Measurements from ENCODE around the gene RALGPS1.
A peak's percentile ranks its signal among the peaks of the same experiment; 100 is the strongest.

RALGPS1 gene

DNA sequence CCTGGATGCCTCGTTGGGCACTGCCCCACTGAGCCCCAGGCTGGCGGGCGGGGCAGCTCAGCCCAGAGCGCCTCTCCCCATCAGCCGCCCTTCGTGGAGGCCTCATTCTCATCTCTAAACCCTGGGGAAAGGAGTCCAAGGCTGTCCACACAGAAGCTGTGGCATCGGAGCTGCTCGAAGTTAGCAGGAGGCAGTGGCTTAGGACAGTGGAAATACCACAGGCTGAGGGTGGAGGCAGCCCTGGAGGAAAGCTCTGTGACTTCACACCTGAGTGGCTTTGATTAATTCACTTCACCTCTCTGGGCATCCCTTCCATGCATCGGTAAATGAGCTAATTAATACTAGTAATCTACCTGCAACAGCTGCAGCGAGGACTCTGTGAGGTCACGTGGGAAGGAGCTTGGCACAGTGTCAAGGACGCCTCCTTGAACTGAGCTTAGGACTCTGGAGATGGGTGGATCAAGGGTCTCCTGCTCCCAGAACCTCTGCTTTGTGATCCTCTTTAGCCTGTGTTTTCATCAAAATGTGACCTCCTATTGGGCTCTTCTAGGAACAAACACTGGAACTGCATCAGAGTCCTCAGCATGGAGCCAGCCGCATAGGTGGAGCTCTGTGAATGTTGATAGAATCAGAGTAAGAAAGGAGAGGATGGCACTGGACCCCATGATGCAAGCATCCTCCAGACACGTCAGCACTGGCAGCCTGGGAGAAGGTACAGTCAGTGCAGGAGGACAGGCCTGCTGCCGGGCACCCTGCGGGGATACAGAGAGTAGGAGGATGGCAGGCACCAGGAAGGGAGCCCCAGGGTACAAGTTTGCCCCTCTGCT is 208.7 kb downstream of the RALGPS1 start:
- DNase-seq, result no peak

DNA sequence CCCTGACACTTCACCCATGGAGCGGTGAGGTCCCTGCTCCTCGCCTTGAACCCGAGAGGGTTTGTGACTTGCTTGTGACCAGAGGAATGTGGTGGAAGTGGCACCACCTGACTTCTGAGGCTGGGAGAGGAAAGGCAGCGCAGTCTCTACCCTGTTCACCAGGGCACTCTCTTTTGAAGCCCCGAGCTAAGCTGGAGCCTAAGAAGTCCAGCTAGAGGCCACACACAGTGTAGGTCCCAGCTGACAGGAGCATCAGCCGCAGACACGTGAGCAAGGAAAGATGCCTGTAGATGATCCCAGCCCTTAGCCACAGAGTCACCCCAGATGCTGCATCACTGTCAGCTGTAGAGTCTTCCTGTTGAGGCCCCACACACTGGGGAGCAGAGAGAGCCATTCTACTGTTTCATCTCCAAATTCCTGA is 209.5 kb downstream of the RALGPS1 start:
- no peak for DNase-seq

DNA sequence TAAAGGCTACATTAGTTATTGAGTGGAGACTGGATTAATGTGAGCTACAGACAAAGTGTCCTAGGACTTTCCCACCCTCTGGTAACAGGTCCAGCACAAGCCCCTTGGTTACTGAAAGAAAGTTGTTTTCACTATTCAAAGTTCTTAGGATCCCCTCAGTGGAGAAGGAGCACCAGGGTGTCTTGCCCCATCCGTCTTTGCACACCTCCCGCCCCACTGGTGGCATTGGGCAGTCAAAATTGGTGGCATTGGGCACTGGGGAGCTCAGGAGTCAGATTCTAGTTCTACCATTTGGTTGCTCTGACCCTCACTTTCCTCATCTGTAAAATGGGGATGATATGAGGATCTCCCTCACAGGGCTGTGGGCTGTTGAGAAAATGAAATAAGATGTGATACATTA is 210.2 kb downstream of the RALGPS1 start:
- DNase-seq, result no peak

DNA sequence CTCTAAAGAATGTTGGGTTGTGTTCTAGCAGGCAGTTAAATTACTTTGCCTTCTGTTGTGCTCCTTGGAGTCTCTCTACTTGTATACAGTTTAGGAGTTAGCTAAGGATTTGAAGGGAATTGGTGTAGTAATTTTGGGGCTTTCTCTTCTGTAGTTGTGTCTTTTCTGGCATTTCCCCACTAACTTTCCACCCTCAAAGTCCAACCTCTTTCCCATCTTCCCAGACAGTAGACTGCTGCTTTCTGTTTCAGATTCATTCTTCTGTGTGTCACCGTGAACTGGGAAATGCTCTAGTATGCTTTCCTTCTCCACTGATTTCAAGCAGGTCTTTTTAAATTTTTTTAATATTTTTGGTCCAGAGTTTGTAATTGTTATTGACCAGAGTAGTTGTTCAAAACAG is 212.4 kb downstream of the RALGPS1 start:
- DNase-seq, result no peak

DNA sequence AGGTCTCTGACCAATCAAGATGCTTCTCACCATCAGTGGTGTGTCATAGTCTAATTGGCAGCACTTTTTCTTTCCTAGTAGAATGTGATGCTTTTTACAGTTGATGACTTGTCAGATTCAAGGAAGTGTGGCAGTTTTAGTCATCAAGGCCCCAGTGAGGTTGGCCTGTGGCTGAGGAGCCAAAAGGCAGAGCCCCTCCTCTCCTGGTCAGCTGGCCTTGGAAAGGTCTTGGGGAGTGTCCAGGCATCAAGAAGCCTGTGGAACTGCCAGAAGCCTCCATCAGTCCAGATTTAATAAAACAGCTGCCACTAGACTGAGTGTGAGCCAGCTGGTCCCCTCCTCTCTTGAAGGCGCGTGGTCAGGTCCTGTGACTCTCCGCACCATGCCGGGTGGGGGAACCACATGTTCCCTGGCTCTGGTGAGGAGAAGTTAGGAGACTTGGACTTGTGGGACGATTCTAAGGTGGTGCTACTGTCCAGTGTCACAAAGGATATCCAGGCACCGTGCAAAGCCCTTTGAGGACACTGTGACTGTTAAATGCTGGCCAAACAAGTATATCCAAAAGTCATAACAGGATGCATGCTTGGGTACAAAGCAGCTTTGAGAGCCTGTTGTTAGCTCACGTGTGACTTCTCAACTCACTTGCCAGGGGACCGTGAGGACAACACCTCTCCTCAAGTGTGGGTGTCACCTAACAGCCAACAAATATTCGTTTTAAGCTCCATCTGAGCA is 213.9 kb downstream of the RALGPS1 start:
- no peak for DNase-seq

DNA sequence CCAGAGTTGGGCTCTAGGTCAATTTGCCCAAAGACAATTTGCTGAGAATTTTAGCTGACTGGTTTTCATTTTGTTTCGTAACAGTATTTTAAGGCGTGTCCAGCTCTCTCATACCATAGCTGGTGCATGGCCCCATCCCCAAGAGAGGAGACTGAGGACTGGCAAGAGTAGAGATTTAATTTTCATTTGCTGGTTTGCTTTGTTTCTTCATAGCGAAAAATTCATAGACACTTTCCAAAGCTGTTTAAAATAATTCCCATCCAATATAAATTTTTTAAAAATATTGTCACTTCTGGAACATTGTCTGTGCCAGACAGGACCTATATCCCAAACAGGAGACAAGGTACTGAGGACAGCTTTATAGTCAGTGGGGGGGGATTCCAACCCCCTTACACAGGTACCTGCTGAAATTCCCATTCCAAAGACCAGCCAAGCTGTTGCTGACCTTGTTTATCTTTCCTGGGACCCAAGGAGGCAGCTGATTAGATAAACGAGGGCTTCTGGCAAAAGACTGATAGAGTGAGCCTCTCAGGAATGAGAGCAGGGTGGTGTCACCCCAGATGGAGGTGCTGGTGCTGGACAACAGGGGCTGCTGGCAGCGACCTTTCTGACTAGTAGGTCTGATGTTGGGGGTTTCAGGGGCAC is 214.6 kb downstream of the RALGPS1 start:
- no peak for DNase-seq

DNA sequence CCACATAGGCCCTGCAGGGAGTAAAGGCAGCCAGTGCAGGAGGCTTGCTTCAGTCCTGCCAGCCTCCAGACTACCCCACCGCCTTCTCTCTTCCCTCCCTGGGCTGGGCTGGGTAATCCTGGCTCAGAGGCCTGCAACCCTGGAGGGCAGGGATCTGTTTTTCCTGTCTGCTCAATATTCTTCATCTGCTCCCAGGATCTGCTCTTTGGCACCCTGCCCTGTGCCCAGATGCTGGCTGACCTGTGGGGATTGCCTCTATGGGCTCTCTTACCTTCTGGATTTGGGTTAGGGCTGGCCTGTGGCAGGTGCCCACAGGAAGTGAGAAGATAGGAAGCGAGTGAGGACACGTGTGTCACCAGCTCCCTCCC is 215.1 kb downstream of the RALGPS1 start:
- no peak for DNase-seq

DNA sequence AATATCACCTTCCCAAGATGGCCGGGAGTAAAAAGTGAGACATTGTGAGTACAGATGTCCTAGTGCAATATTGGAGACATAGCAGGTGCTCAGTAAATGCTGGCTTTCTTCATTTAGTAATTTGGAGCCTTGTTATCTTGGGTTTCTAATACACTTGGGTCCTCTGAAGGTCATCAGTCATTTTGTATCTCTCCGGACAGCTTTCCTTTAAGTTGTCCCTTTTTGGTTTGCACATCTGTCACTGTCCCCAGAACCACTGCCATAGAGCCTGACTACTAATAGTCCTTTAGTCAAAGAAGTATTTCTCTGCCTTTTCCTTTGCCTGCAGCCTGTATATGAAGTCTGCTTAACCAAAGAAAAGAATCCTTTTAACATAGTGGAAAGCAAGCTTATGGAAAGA is 215.7 kb downstream of the RALGPS1 start:
- DNase-seq, result no peak

DNA sequence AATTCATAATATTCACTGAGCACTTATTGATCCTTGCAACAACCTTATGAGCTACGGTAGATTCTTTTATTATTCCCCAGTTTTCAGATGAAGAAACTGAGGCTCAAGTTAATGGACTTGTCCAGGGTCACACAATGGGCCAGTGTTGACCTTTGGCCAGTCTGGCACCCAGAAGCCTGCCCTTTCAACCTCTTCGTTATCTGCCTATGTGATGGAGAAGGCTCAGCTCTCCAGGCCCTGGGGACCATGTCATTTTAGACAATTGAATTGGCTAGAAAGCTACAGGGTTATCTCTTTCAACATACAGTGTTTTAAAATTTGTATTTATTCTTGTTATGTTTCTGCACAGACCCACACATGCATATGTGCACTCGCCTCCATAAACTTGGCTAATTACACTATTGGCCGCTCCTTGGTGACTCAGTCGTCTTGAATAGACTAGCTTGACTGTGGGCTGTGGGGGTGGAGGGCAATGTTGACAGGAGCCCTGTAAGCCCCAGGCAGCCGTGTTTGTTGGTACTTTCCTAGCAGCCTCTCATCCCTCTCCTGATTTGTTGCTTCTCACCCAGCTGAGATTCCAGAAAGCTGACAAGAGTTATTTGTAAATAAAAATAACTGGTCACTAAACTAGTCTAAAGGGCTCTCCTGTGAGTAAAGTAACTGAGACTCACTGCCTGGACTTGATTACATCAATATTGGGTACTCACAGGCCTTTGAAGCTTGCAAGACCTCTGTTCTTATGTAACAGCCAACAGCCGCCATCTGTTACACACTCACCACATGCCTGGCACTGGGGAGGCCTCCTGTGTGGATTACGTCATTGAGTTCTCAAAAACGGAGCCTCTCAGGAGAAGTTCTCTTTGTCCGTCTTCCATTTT is 216.3 kb downstream of the RALGPS1 start:
- DNase-seq, result peak; percentile 94

DNA sequence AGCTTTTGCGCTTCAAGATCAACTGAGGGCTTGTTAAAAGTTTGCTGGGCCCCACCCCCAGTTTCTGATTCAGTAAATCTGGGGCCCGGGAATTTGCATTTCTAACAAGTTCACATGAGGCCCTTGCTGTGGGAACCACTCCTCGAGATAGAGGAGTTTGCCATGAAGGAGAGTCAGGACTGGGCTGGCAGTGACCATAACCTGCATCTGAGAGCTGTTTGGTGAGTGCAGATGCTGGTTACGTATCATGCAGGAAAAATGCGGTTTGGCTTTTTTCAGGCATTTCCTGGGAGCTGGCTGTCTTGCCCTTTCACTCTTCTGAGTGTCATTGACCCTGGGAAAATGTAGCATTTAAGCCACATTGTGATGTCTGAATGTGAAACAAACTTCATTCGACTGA is 217.3 kb downstream of the RALGPS1 start:
- peak; percentile 65 for DNase-seq

DNA sequence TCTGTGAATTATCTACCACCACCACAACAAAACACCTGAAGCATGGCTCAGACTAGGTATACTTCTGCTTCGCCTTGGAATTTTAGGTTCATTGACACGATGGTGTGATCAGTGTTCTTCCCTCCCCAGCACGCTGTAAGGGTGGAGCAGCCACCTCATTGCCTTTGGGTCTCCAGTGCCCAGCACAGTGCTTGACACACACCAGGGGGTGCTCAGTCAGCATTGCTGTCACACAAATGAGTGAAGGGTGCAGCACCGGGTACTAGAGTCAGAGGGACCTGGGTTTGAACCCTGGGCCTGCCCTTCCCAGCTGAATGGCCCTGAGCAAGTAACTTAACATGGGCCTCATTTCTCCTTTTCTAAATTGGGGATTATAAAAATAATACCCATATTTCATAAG is 217.8 kb downstream of the RALGPS1 start:
- no peak for DNase-seq

DNA sequence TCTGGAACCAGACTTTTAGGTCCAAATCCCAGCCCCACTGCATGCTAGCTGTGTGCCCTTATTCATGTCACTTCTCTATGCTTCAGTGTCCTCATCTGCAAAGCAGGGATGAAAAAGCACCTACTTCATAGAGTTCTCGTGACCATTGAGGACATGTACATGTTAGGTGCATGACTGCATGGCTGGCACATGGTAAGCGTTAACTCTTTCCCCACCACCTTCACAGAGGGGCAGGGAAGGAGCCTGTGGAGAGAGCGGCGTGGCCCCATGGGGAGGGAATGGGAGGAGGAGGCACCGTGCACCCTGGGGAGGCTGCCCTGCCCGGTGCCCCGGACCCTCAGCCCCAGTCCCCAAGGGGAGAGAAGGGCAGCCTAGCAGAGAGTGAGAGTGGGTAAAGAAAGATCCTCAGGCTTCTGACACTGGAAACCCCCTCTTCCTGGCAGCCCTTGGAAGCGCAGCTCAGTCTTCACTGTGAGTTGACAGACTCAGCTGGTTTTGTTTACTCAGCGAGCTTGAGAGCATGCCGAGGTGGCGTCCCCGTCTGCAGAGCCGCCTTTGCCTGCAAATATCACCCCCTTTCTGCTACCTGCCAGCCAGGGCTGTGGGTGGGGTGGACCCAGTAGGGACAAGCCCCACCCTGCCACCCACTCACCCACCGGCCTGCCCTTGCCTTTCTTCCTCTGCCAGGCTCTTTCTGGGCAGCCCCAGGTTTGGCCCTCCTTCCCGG is 218.5 kb downstream of the RALGPS1 start:
- DNase-seq, result peak; percentile 59

DNA sequence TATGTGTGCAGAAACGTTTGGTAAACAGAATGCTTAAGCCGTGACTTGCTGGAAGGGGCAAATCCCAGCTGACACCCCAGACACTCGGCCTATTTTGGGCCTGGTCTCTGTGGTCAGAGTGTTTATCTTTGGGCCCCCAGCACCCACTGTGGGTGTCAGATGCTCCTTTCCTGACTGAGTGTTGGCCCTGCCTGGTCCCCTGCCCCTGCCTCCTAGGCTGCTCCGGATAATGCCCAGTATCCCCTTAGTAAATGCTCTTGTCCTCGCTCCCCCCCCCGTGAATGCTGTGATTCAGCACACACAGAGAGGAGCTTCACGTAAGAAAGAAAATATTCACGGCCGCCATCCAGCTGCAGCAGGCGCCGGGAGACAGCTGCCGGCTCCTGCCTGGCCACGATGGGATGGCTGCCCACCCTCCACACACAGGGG is 219.2 kb downstream of the RALGPS1 start:
- peak; percentile 80 for DNase-seq

DNA sequence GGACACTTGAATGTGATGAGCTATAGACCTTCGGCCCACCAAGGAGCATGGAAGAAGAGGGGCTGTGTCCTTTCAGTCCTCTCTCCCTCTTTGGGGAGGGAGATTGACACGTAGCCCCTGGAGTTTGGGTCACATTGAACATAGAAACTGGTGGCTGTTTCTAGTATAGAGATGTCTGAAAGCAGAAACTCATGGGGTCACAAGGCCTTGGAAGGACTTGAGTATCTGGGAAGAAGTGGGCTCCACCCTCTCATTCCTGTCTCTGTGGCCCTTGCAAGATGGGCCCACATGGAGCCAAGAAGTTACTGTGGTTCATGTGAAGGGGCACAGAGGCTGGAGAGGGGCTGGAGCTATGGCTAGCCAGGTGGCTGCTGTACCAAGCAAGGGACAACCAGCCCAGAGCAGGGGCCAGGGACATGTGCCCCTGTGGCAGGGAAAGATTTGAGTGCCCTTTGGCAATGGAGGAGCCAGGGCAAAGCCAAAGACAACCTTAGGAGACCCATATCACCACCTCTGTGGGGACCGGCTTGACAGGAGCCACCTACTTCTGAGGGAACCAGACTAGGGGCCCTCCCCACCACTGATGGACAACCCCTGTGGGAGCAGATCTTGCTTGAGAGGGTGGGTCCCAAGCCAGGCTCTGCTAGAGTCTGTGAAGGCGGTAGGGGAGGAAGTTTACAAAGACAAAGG is 220.6 kb downstream of the RALGPS1 start:
- DNase-seq, result no peak

DNA sequence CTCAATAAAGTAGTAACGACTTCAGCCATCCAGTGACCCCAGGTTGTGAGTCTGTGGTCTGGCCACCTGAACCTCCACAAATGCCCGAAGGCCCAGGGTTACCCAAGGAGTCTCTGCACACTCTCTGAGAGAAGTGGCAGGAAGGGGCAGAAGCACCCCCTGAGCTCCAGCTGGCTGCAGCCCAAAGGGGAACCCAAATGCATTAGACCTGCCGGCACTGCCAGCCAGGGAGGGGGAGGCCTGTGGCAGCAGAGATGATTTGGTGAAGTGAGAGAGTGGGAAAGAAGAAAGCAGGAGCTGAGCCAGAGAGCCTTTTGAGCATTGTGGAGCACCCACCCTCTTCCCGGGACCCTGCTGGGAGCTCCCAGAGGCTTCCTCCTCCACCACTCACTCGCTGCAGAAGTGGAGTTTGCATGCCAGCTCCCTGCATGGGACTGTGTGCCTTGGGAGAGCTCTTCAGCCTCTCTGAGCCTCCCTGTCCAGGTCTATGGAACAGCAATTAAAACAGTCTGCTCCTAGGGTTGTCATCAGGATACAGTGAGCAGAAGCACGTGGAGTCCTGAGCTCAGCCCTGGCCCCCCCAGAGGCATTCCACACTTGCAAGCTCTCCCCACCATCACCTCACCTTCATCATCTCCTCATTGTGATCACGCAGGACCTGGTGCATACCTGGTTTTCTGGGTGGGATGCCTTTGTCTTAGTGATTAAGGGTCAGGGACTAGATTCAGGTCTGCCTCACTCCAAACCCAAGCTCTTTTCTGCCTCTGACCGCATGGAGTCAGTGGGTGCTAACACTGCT is 221.7 kb downstream of the RALGPS1 start:
- DNase-seq, result no peak

DNA sequence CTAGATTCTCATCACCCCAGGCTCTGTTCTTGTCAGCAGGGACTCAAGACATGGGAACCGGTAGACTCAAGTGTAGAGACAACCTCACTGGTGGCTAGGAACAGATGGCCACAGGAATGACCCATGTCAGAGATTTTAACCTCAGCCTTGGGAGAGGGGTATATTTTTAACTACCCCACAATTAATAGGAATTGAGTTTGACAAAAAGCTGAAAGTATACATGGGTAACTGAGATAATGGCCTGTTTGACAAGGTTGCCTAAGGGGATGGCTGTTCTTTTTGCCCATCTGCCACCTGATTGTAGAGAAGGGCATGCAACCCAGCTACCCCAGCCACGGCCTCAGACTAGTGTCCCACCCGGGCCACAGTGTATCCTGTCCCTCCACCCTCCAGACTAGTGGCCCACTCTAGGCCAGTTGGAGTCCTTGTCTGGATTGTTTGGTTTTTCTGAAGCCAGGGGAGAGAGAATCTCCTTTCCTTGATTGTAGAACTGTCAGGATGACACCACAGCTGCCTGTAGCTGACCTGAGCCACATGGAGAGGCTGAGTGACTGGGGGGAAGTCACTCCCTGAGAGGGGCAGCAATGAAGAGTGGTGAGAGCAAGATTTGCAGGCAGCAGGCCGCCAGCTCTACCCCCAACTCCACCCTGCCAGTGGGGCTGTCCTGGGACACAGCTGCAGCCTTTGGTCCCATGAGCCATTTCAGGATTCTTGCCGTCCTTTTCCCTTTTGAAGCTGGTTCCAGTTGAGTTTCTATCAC is 222.5 kb downstream of the RALGPS1 start:
- no peak for DNase-seq

DNA sequence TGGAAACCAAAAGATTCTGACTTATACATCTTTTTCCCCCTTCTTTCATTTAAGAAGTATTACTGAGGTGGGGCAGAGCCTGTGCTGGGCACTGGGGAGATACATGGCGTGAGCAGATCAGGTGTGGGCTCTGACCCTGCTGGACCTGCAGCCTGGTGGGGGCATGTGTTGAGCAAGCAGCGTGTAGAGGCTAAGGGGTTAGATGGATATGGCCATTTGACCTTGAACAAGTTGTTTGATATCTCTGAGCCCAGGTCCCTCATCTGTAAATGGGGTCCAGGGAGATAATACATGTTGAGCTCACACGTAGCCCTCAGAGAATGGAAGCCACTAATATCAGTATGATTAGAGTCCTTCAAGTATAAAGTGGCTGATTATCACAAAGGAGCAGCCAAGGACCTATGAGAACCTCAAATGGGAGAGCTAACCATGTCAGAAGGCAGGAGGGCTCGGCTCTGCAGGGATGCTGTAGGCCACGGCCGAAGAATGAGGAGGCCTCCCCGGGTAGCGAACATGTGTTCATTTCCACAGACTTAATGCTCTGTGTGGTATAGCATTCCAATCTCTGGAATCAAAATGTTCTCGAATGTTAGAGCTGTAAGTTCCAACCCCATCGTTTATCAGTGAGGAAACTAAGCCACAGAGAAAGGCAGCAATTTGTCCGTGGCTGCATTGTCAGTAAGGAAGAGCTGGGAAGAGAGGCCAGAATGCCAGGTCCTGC is 223.2 kb downstream of the RALGPS1 start:
- DNase-seq, result peak; percentile 41

DNA sequence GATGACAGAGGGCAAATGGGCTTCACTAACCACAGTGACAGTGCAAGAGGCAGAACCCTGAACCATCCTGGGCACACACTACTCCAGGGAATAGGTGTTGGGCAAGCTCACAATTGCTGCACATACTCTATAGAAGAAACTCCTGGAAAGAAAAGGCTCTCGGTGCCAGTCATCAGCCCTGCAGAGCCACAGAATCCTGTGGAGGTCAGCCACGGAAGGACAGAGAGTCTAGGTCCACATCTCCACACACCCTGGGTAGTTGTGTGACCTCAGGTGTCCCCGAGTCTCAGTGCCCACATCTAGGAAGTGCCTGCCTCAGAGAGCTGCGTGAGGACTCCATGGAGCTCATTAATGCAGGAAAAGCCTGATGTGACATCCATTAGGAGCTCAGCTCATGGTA is 223.9 kb downstream of the RALGPS1 start:
- no peak for DNase-seq

DNA sequence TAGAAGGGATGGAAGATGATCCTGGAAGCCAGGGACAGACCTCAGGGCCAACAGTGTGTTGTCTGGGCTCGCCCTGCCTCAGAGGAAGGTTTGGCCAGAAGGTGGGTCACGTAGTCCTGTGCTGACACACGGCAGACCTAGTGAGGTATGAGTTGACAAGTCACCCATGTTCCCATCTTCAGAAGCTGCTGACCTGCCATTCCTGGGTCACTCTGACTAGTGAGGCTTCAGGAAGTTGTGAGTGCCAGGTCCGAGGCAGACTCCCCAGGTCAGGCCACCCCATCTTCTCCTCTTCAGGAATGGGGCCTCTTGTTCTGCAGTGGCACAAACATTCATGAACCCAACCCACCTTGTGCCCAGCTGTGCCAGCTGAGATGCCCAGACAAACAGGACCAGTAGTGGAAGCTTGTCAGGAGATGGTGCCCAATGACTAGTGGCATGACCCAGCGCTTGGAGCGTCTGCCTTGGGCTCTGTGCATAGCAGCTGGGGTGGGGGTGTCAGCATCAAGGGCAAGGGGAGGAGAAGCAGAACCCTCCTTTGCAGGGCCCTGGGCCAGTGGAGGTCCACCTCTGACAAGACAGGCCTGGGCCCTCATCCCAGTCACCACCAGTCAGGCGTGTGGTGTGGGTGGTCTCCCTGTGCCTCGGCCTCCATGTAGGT is 224.6 kb downstream of the RALGPS1 start:
- no peak for DNase-seq

Data from fibroblast of upper back skin (primary cell).